ENCODE measurements around the gene PRTN3. TPM values are rescaled to one million over a fixed set of nuclear protein-coding genes. Genes with fewer than 3 reads are reported as not detected.
A peak's percentile ranks its signal among the peaks of the same experiment; 100 is the strongest.
"Not testable (repeated sequence)": the region's sequence is repeated elsewhere in the genome, so short reads cannot be mapped to it uniquely, and the experiment has no call there.

PRTN3 gene
- total RNA-seq, 1 donor from 2014 or later: not detected

DNA sequence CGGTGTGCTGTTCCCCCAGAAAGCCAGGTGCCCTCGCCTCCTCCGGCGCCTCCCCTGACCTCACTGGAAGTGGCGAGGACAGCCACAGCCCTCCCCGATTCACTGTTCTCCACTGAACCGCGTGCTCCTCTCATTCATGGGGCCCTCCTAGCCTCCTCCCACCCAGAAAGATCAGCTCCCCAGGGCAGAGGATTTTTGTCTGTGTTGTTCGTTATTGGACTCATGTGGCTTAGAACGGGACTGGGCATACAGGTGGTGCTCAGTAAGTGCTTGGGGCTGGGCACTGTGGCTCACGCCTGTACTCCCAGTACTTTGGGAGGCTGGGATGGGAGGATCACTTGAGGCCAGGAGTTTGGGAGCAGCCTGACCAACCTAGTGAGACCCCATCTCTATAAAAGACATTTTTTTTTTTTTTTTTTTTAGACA, 3.8 kb downstream of the PRTN3 start:
- Mint-ChIP-seq H3K4me1 (ENCODE audit: unreplicated experiment) (peaks cover 3% of the 10 kb centered on the region), H3K27me3 (peaks cover 37% of the 10 kb centered on the region), H3K27ac (no peak overlapping the region), H3K36me3 (peaks cover 4% of the 10 kb centered on the region), H3K4me3 (peak overlapping the region; percentile 68), H3K9me3 (no peaks in the 10 kb centered on the region)
- TF ChIP-seq, protein P1, sequence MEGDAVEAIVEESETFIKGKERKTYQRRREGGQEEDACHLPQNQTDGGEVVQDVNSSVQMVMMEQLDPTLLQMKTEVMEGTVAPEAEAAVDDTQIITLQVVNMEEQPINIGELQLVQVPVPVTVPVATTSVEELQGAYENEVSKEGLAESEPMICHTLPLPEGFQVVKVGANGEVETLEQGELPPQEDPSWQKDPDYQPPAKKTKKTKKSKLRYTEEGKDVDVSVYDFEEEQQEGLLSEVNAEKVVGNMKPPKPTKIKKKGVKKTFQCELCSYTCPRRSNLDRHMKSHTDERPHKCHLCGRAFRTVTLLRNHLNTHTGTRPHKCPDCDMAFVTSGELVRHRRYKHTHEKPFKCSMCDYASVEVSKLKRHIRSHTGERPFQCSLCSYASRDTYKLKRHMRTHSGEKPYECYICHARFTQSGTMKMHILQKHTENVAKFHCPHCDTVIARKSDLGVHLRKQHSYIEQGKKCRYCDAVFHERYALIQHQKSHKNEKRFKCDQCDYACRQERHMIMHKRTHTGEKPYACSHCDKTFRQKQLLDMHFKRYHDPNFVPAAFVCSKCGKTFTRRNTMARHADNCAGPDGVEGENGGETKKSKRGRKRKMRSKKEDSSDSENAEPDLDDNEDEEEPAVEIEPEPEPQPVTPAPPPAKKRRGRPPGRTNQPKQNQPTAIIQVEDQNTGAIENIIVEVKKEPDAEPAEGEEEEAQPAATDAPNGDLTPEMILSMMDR (conservative IDR thresholded peaks at IDR 0.05): no peak
- no peak for DNase-seq (ENCODE audit: extremely low spot score, unreplicated experiment)

DNA sequence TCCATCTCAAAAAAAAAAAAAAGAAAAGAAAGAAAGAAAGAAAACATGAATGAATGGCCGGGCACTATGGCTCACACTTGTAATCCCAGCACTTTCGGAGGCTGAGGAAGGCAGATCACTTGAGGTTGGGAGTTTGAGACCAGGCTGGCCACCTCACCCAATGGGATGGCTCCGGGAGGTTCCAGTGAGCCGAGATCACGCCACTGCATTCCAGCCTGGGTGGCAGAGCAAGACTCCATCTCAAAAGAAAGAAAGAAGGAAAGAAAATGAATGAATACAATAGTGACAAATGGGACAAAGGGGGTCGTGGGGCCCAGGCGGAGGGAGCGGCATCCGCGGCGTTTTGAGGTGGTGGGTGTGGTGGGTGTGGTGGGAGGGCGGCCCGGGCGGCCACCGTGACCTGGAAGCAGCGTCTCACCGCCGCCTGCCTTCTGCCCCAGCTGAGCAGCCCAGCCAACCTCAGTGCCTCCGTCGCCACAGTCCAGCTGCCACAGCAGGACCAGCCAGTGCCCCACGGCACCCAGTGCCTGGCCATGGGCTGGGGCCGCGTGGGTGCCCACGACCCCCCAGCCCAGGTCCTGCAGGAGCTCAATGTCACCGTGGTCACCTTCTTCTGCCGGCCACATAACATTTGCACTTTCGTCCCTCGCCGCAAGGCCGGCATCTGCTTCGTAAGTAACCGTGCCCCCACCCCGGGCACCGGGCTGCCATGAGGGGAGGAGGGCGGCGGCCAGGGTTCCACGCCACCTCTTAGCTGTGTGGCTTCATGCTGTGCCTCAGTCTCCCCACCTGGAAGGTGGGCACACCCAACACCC, 5.1 kb downstream of the PRTN3 start:
- TF ChIP-seq, protein P1 (conservative IDR thresholded peaks at IDR 0.05): no peak
- Mint-ChIP-seq H3K4me3 (no peak overlapping the region), H3K27ac (no peak overlapping the region), H3K9me3 (no peaks in the 10 kb centered on the region), H3K27me3 (peaks cover 37% of the 10 kb centered on the region), H3K4me1 (ENCODE audit: unreplicated experiment) (peaks cover 3% of the 10 kb centered on the region), H3K36me3 (peaks cover 4% of the 10 kb centered on the region)
- no peak for DNase-seq (ENCODE audit: extremely low spot score, unreplicated experiment)

DNA sequence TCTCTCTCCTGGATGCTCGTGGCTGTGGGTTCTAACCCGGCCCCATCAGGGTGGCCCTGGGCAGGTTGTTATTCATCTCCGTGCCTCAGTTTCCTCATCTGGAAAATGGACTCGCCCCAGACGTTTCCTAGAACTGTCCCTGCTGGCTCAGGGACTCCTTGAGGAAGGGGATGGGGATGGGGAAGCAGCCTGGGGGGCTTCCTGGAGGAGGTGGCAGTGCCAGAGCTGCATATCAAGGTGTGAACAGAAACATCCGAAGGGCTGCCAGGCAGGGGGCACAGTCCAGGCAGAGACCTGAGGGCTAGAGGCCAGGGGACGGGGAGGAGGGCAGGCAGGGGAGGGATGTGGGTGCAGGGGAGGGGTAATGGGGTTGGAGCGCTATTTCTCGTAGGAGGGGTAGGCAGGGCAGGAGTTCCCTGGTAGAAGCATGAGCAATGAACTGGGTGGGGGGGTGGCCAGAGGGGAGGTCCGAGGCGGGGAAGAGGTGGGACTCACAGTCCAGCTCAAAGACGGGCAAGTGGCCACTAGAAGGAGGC, 7.7 kb downstream of the PRTN3 start:
- peaks cover 27% of the 10 kb centered on the region for H3K27me3 Mint-ChIP-seq
- H3K4me3 Mint-ChIP-seq: no peak overlapping the region
- H3K36me3 Mint-ChIP-seq: no peaks in the 10 kb centered on the region
- TF ChIP-seq, protein P1 (conservative IDR thresholded peaks at IDR 0.05): no peak
- H3K9me3 Mint-ChIP-seq: no peaks in the 10 kb centered on the region
- peaks cover 3% of the 10 kb centered on the region for H3K4me1 Mint-ChIP-seq (ENCODE audit: unreplicated experiment)
- H3K27ac Mint-ChIP-seq: no peak overlapping the region
- no peak for DNase-seq (ENCODE audit: extremely low spot score, unreplicated experiment)

DNA sequence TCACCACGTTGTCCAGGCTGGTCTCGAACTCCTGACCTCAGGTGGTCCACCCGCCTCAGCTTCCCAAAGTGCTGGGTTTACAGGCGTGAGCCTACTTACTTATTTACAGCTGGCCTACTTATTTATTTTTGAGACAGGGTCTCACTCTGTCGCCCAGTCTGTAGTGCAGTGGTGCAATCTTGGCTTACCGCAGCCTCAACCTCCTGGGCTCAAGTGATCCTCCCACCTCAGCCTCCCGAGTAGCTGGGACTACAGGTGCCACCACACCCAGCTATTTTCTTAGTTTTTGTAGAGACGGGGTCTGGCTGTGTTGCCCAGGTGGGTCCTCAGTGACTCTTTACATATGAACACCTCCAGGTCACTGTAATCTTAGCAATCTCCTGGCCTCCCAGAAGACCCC, 8.4 kb downstream of the PRTN3 start:
- not testable (repeated sequence) for H3K4me3 Mint-ChIP-seq

DNA sequence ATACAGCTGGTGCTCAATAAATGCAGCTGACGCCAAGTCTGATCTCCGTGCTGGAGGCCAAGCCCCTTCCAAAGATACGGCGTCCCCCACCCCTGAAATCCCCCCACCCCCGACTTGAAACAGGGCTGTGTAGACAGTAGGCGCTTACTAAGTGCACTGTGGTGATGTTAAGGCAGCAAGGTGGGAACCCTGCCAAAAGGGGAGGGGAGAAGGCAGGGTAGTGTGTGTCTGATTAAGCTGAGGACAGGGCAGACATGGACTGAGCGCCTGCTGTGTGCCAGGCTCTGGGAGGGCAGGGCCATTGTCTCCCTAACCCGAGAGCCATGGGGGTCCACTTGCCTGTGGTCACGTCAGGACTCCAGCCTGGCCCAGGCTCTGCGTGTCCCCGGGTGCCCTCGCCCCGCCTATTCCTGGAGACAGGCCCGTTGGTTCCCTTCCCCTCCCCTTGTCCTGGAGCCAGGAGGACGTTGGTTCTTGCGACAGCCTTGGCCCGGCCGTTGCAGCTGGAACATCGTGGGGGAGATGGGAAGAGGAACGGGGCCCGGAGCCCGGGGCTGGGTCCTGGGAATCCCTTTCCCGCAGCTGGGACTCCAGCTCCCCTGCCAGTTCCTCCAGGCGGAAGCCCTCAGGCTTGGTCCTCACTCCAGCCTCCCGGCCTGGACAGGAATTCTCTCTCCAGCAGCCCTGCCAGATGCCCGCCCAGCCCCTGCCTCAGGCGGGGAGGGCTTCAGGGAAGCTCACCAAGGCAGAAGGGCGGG, 9.6 kb downstream of the PRTN3 start:
- H3K27me3 Mint-ChIP-seq: peaks cover 17% of the 10 kb centered on the region
- no peaks in the 10 kb centered on the region for H3K36me3 Mint-ChIP-seq
- peak; percentile 70 for DNase-seq (ENCODE audit: extremely low spot score, unreplicated experiment)
- TF ChIP-seq, protein P1 (conservative IDR thresholded peaks at IDR 0.05): no peak
- no peak overlapping the region for H3K27ac Mint-ChIP-seq
- no peak overlapping the region for H3K4me3 Mint-ChIP-seq
- peaks cover 3% of the 10 kb centered on the region for H3K4me1 Mint-ChIP-seq (ENCODE audit: unreplicated experiment)
- no peaks in the 10 kb centered on the region for H3K9me3 Mint-ChIP-seq

More for the DNA sequence above, 8.4 kb downstream of the PRTN3 start:
- peaks cover 26% of the 10 kb centered on the region for H3K27me3 Mint-ChIP-seq
- not testable (repeated sequence) for H3K27ac Mint-ChIP-seq; DNase-seq (ENCODE audit: extremely low spot score, unreplicated experiment); H3K36me3 Mint-ChIP-seq; H3K9me3 Mint-ChIP-seq; H3K4me1 Mint-ChIP-seq (ENCODE audit: unreplicated experiment)

DNA sequence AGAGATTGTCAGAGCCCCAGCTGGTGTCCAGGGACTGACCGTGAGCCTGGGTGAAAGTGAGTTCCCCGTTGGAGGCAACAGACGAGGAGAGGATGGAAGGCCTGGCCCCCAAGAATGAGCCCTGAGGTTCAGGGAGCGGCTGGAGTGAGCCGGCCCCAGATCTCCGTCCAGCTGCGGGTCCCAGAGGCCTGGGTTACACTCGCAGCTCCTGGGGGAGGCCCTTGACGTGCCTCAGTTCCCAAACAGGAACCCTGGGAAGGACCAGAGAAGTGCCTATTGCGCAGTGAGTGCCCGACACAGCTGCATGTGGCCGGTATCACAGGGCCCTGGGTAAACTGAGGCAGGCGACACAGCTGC, 10.2 kb downstream of the PRTN3 start:
- no peaks in the 10 kb centered on the region for H3K9me3 Mint-ChIP-seq

More for the DNA sequence above, 10.2 kb downstream of the PRTN3 start:
- H3K27me3 Mint-ChIP-seq: peaks cover 12% of the 10 kb centered on the region
- H3K4me3 Mint-ChIP-seq: no peak overlapping the region
- no peak overlapping the region for H3K27ac Mint-ChIP-seq
- TF ChIP-seq, protein P1 (conservative IDR thresholded peaks at IDR 0.05): no peak
- H3K36me3 Mint-ChIP-seq: no peaks in the 10 kb centered on the region
- H3K4me1 Mint-ChIP-seq (ENCODE audit: unreplicated experiment): no peaks in the 10 kb centered on the region
- DNase-seq (ENCODE audit: extremely low spot score, unreplicated experiment): no peak

Data from type B pancreatic cell (in vitro differentiated cells).